A549 (cell line): ENCODE results near the gene KIF9. TPM values are rescaled to one million over a fixed set of nuclear protein-coding genes. Genes with fewer than 3 reads are reported as not detected.

ENCODE experiments used
- ATAC-seq, 2 experiments: fragments of 200-7000 bp in 1 of 2; fragments of >200 bp in 1 of 2; cut with Nextera tagmentation in 1 of 2; cut with Tn5 transposase in 1 of 2; 3 replicates each; pipeline versions ENCODE4 v1.8.0 to v1.9.1; 2018 to 2020; ENCODE audit warnings: mild to moderate bottlenecking in 1 of 2, moderate library complexity in 1 of 2
- CTCF ChIA-PET: fragments of 300-600 bp; sonication (Branson Sonifier 250); formaldehyde crosslinking; extraction: SDS; loops from one replicate; lab custom pipeline; 2021; ENCODE audit warnings: antibody characterized with exemption, inconsistent platforms; lab: Yijun Ruan, JAX
- POLR2A ChIA-PET: fragments of 350-600 bp; formaldehyde crosslinking; extraction: SDS; loops from one replicate; lab custom pipeline; 2021; ENCODE audit warnings: antibody characterized with exemption, inconsistent platforms; lab: Yijun Ruan, JAX
- DNase-seq, 2 experiments: peaks; one replicate each; pipeline versions ENCODE4 v3.0.0 to v3.0.0-alpha.2; 2011 to 2016; ENCODE audit warnings: low read depth in 1 of 2, low spot score in 1 of 2
- FAIRE-seq: peaks from 2 replicates; lab custom pipeline; 2011; peaks lifted over from hg19 to GRCh38; lab: Jason Lieb, UNC
- H3K27ac ChIP-seq, 2 experiments: fragments of >200 bp; sonication (Bioruptor Twin); formaldehyde crosslinking; 3 replicates each; pipeline ENCODE4 v1.5.1; 2016 to 2017
- H3K4me1 ChIP-seq: fragments of >200 bp; sonication (Bioruptor Twin); formaldehyde crosslinking; 3 replicates; pipeline ENCODE4 v1.6.1; 2016
- H3K4me2 ChIP-seq: fragments of >200 bp; sonication (Bioruptor Twin); formaldehyde crosslinking; 3 replicates; pipeline ENCODE4 v1.6.1; 2016
- H3K4me3 ChIP-seq: fragments of >200 bp; sonication (Bioruptor Twin); formaldehyde crosslinking; 3 replicates; pipeline ENCODE4 v1.5.1; 2016
- H3K9me3 ChIP-seq: fragments of >200 bp; sonication (Bioruptor Twin); formaldehyde crosslinking; 3 replicates; pipeline ENCODE4 v1.6.1; 2016
- BCL3 ChIP-seq: fragments of >200 bp; sonication (Bioruptor Twin); formaldehyde crosslinking; IDR thresholded peaks from 3 replicates; pipeline ENCODE4 v1.6.1; 2016
- BHLHE40 ChIP-seq: IDR thresholded peaks from 2 replicates; pipeline ENCODE4 v1.6.1; 2012; ENCODE audit warnings: low read depth, low read length, inconsistent platforms
- CBX8 ChIP-seq: fragments of 200-600 bp; sonication (generic); IDR thresholded peaks from 2 replicates; pipeline ENCODE4 v1.6.1; 2016
- CEBPB ChIP-seq, 2 experiments: fragments of >200 bp in 1 of 2; sonication (Bioruptor Twin) in 1 of 2; formaldehyde crosslinking in 1 of 2; IDR thresholded peaks; 2 replicates each; pipeline ENCODE4 v1.6.1; 2012 to 2016
- CHD2 ChIP-seq: fragments of 150-350 bp; IDR thresholded peaks from 2 replicates; pipeline ENCODE4 v1.6.1; 2014; ENCODE audit warnings: low read length; ENCODE audit not compliant: partially characterized antibody
- CHD4 ChIP-seq: fragments of 200-600 bp; sonication (generic); IDR thresholded peaks from 2 replicates; pipeline ENCODE4 v1.6.1; 2016; ENCODE audit warnings: antibody characterized with exemption, mild to moderate bottlenecking, borderline replicate concordance
- EHF ChIP-seq: fragments of 250-450 bp; sonication (Bioruptor Pico); IDR thresholded peaks from 2 replicates; pipeline ENCODE4 v1.5.0; 2020; ENCODE audit warnings: mild to moderate bottlenecking
- EP300 ChIP-seq, 2 experiments: fragments of >200 bp; sonication (Bioruptor Twin); formaldehyde crosslinking; IDR thresholded peaks; 2 replicates in 1 of 2; 3 replicates in 1 of 2; pipeline ENCODE4 v1.6.1; 2016 to 2017
- ESRRA ChIP-seq: fragments of 150-350 bp; IDR thresholded peaks from 2 replicates; pipeline ENCODE4 v1.6.1; 2014; ENCODE audit warnings: mild to moderate bottlenecking, low read length, borderline replicate concordance
- FOSL2 ChIP-seq, 2 experiments: fragments of 450-650 bp in 1 of 2; fragments of >200 bp in 1 of 2; sonication (Bioruptor Twin) in 1 of 2; formaldehyde crosslinking; IDR thresholded peaks; 2 replicates each; pipeline versions ENCODE4 v1.5.0 to v1.6.1; 2016 to 2020; ENCODE audit warnings: mild to moderate bottlenecking in 1 of 2, moderate library complexity in 1 of 2
- GATA3 ChIP-seq: IDR thresholded peaks from 2 replicates; pipeline ENCODE4 v1.6.1; 2012; ENCODE audit warnings: borderline replicate concordance
- HDAC2 ChIP-seq: fragments of 200-600 bp; sonication (generic); IDR thresholded peaks from 2 replicates; pipeline ENCODE4 v1.6.1; 2016
- HOXB13 ChIP-seq: fragments of 250-450 bp; sonication (Bioruptor Pico); IDR thresholded peaks from 2 replicates; pipeline ENCODE4 v1.5.0; 2020; ENCODE audit warnings: low read depth, mild to moderate bottlenecking, moderate library complexity
- HOXB5 ChIP-seq: fragments of 250-450 bp; sonication (Bioruptor Pico); IDR thresholded peaks from 2 replicates; pipeline ENCODE4 v1.5.0; 2020; ENCODE audit warnings: mild to moderate bottlenecking, moderate library complexity
- JUN ChIP-seq, 2 experiments: fragments of >200 bp; sonication (Bioruptor Twin); formaldehyde crosslinking; IDR thresholded peaks; 2 replicates in 1 of 2; 3 replicates in 1 of 2; pipeline ENCODE4 v1.6.1; 2016 to 2017
- KDM5A ChIP-seq: fragments of 200-600 bp; sonication (generic); IDR thresholded peaks from 2 replicates; pipeline ENCODE4 v1.6.1; 2016; ENCODE audit warnings: antibody characterized with exemption, mild to moderate bottlenecking
- MAFK ChIP-seq: fragments of 450-650 bp; IDR thresholded peaks from 2 replicates; pipeline ENCODE4 v1.6.1; 2014; ENCODE audit not compliant: partially characterized antibody
- NFE2L2 ChIP-seq: fragments of 150-350 bp; conservative IDR thresholded peaks from 2 replicates; pipeline ENCODE4 v1.6.1; 2014; ENCODE audit warnings: low read length
- NPAS2 ChIP-seq: fragments of 250-450 bp; sonication (Bioruptor Pico); IDR thresholded peaks from 2 replicates; pipeline ENCODE4 v1.8.0; 2022; ENCODE audit warnings: mild to moderate bottlenecking, moderate library complexity, borderline replicate concordance
- PHF8 ChIP-seq: fragments of 200-600 bp; sonication (generic); IDR thresholded peaks from 2 replicates; pipeline ENCODE4 v1.6.1; 2016; ENCODE audit warnings: low read depth, mild to moderate bottlenecking, antibody characterized with exemption, moderate library complexity, borderline replicate concordance
- RAD21 ChIP-seq, 2 experiments: fragments of >200 bp in 1 of 2; sonication (Bioruptor Twin) in 1 of 2; formaldehyde crosslinking in 1 of 2; IDR thresholded peaks in 1 of 2; conservative IDR thresholded peaks in 1 of 2; 2 replicates in 1 of 2; 3 replicates in 1 of 2; pipeline ENCODE4 v1.6.1; 2012 to 2018; ENCODE audit warnings: inconsistent platforms in 1 of 2
- SMC3 ChIP-seq: fragments of >200 bp; sonication (Bioruptor Twin); formaldehyde crosslinking; IDR thresholded peaks from 3 replicates; pipeline ENCODE4 v1.6.1; 2018; ENCODE audit warnings: inconsistent platforms
- TP53 ChIP-seq: fragments of 250-450 bp; sonication (Bioruptor Pico); IDR thresholded peaks from 2 replicates; pipeline ENCODE4 v1.5.0; 2021; ENCODE audit warnings: mild to moderate bottlenecking, moderate library complexity
- ZC3H11A ChIP-seq: fragments of 450-650 bp; IDR thresholded peaks from 2 replicates; pipeline ENCODE4 v1.6.1; 2014; ENCODE audit warnings: antibody characterized with exemption, mild to moderate bottlenecking
- ZFP36 ChIP-seq: fragments of 450-650 bp; IDR thresholded peaks from 2 replicates; pipeline ENCODE4 v1.6.1; 2014; ENCODE audit warnings: borderline replicate concordance; ENCODE audit not compliant: partially characterized antibody
- WGBS: methylation state at CpG from one replicate; pipeline ENCODE4 v1.1.6; 2017; ENCODE audit errors: missing lambda C conversion rate; 5-methylcytosine and 5-hydroxymethylcytosine counted together
- polyA plus RNA-seq, 4 experiments: library from polyadenylated mRNA; depleted of rRNA in 3 of 4; stranded (reverse); fragments of >200 nt; fragmentation: RNase III in 1 of 4; extraction: RNeasy Plus Mini Kit Qiagen cat#74134 plus additional on column Dnase treatment in 1 of 4; gene quantifications; 2 replicates in 3 of 4; 3 replicates in 1 of 4; pipeline ENCODE4 v1.2.3, GENCODE V29; 2011 to 2017
- TF ChIP-seq, protein P1 (sequence below): fragments of >200 bp; sonication (Bioruptor Twin); formaldehyde crosslinking; IDR thresholded peaks from 2 replicates; pipeline ENCODE4 v1.6.1; 2016

KIF9 gene
- polyA plus RNA-seq, 2 of the 4 experiments (the other 2 are of a cell fraction): 12.6 to 15.5 TPM

DNA sequence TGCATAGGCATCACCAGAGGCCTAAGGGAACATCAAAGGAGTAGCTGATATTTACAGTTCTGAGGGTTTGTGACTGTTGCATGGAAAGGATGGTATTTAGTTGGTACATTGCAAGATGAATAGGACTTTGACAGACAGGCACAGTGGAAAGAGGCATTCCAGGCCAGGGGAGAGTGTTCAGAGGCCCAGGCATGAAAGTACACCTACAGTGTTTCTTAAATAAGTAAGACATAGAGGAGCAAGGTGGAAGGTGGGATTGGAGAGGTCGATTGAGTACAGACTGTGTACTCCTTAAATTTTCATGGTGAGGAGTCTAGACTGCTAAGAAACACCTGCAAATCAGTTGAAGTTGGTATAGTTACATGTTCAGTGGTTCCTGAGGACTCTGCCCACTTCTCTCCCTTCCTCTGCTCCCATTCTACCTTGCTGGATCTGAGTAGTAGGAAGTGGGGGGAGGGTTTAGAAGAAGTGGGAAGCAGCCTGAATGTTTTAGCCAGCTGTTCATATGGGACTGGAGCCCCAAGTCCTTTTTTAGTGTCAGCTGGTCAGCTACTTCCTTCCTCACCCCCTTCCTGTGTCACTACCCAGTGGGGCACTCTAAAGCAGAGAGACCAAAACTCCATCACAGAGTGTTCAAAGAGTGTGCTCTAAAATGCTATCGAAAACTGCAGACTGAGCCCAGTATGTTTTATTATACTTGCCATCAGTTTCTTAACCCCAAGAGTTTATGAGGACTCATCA lies 14.1 kb upstream of the KIF9 start:
- no peak for DNase-seq
- no peak for ATAC-seq
- H3K27ac ChIP-seq: no peak overlapping the region
- FAIRE-seq: no peak
- ChIA-PET CTCF (interaction anchor here (0.8 kb wide), 1 partner anchor 27 kb away, joined by 3 read pairs; no protein-coding TSS in a partner anchor), POLR2A (no interaction called here)
- TF ChIP-seq NFE2L2 (no peak), TP53 (CRISPR knock-in tag) (no peak), NPAS2 (CRISPR knock-in tag) (no peak), BCL3 (no peak), CHD4 (no peak), CEBPB (IDR thresholded peaks at IDR 0.05) (no peak), HOXB5 (CRISPR knock-in tag) (no peak), EP300 (IDR thresholded peaks at IDR 0.05) (no peak), ESRRA (no peak), FOSL2 (IDR thresholded peaks at IDR 0.05) (no peak), FOSL2 (CRISPR knock-in tag; IDR thresholded peaks at IDR 0.05) (no peak), MAFK (no peak), BHLHE40 (no peak), HDAC2 (no peak), JUN (IDR thresholded peaks at IDR 0.05) (no peak), CBX8 (no peak), KDM5A (no peak), ZC3H11A (no peak)
- TF ChIP-seq, protein P1, sequence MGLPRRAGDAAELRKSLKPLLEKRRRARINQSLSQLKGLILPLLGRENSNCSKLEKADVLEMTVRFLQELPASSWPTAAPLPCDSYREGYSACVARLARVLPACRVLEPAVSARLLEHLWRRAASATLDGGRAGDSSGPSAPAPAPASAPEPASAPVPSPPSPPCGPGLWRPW: no peak
- no peak overlapping the region for H3K4me2 ChIP-seq
- H3K4me1 ChIP-seq: no peaks in the 10 kb centered on the region
- H3K9me3 ChIP-seq: no peaks in the 10 kb centered on the region
- no peak overlapping the region for H3K4me3 ChIP-seq
- 57% methylated on average over 2 of the region's 2 CpGs for WGBS

- Histone ChIP-seq H3K4me3 (no peak overlapping the region), H3K27ac (no peak overlapping the region), H3K4me2 (no peak overlapping the region), H3K4me1 (no peaks in the 10 kb centered on the region), H3K9me3 (no peaks in the 10 kb centered on the region)
- DNase-seq (no peak), ATAC-seq (no peak), FAIRE-seq (no peak)
- WGBS: 82% methylated on average over 6 of the region's 6 CpGs
- ChIA-PET CTCF (no interaction called here), POLR2A (no interaction called here)
- TF ChIP-seq HOXB13 (CRISPR knock-in tag) (no peak), EP300 (IDR thresholded peaks at IDR 0.05) (no peak), FOSL2 (IDR thresholded peaks at IDR 0.05) (no peak), FOSL2 (CRISPR knock-in tag; IDR thresholded peaks at IDR 0.05) (no peak), GATA3 (no peak), TP53 (CRISPR knock-in tag) (no peak), ZFP36 (no peak)
Observed at GRCh38 chr3:47295976-47296375, 13.4 kb upstream of the KIF9 start.

DNA sequence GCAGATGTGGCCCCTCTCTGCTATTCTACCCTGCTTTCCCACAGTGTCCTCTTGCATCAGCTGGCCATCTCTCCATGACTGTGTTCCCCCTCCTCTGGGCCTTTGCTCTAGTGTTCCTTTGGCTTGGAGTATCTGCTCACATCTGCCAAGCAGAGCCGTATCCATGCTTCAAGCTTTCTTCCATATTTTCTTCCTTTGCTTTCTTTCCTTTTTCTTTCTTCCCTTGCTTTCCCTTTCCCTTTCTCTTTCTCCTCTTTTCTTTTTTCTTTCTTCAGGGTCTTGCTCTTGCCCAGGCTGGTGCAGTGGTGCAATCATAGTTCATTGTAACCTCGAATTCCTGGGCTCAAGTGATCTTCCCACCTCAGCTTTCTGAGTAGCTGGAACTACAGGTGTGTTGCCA lies 12.7 kb upstream of the KIF9 start:
- Histone ChIP-seq H3K4me1 (no peaks in the 10 kb centered on the region), H3K4me2 (no peak overlapping the region), H3K9me3 (no peaks in the 10 kb centered on the region), H3K4me3 (no peak overlapping the region), H3K27ac (no peak overlapping the region)
- DNase-seq (no peak), FAIRE-seq (no peak), ATAC-seq (no peak)
- TF ChIP-seq CHD2 (no peak), RAD21 (conservative IDR thresholded peaks at IDR 0.05 in 1 of 2, IDR thresholded peaks at IDR 0.05 in 1 of 2) (no peak), PHF8 (no peak), HOXB5 (CRISPR knock-in tag) (no peak), SMC3 (no peak), EHF (CRISPR knock-in tag) (no peak)
- 84% methylated on average over 2 of the region's 2 CpGs for WGBS
- ChIA-PET POLR2A (no interaction called here), CTCF (interaction anchor here (1.6 kb wide), 1 partner anchor 19 kb away, joined by 5 read pairs; no protein-coding TSS in a partner anchor)
